WTC11 (cell line): ENCODE results near the gene ITCH. TPM values are rescaled to one million over a fixed set of nuclear protein-coding genes. Genes with fewer than 3 reads are reported as not detected.

Source experiments
- ATAC-seq: fragments of 200-7000 bp; cut with Tn5 transposase; 2 replicates; pipeline ENCODE4 v1.10.0; 2021; ENCODE audit warnings: mild to moderate bottlenecking, moderate library complexity
- CTCF ChIA-PET: fragments of 300-600 bp; sonication (Branson Sonifier 250); formaldehyde crosslinking; loops from one replicate; lab custom pipeline; 2021; ENCODE audit warnings: antibody characterized with exemption; lab: Charles Lee
- POLR2A ChIA-PET: fragments of 350-600 bp; sonication (Branson Sonifier 250); formaldehyde crosslinking; loops from one replicate; lab custom pipeline; 2021; ENCODE audit warnings: antibody characterized with exemption; lab: Charles Lee
- DNase-seq: peaks from one replicate; pipeline ENCODE4 v3.0.0; 2021; ENCODE audit warnings: low spot score
- H3K27ac Mint-ChIP-seq: 2 replicates; pipeline ENCODE4 v1.8.0; 2021; ENCODE audit warnings: mixed read lengths
- H3K27me3 Mint-ChIP-seq: 2 replicates; pipeline ENCODE4 v1.8.0; 2021; ENCODE audit warnings: low read depth, mild to moderate bottlenecking, moderate library complexity, mixed read lengths
- H3K36me3 Mint-ChIP-seq: 2 replicates; pipeline ENCODE4 v1.8.0; 2021; ENCODE audit warnings: mixed read lengths
- H3K4me1 Mint-ChIP-seq: 2 replicates; pipeline ENCODE4 v1.8.0; 2022; ENCODE audit warnings: mixed read lengths
- H3K4me3 Mint-ChIP-seq: 2 replicates; pipeline ENCODE4 v1.8.0; 2021; ENCODE audit warnings: mild to moderate bottlenecking, moderate library complexity, mixed read lengths
- H3K9me3 Mint-ChIP-seq: 2 replicates; pipeline ENCODE4 v1.8.0; 2021; ENCODE audit warnings: mixed read lengths
- CBFB ChIP-seq: sonication (generic); formaldehyde crosslinking; IDR thresholded peaks from 2 replicates; pipeline ENCODE4 v1.8.1; 2022; ENCODE audit warnings: mild to moderate bottlenecking, low read depth, missing genetic modification reagents
- FOXP1 ChIP-seq: sonication (generic); formaldehyde crosslinking; IDR thresholded peaks from 2 replicates; pipeline ENCODE4 v1.8.0; 2022; ENCODE audit warnings: missing genetic modification reagents, mild to moderate bottlenecking, moderate library complexity, borderline replicate concordance
- IRF2 ChIP-seq: sonication (generic); formaldehyde crosslinking; IDR thresholded peaks from 2 replicates; pipeline ENCODE4 v1.8.0; 2022; ENCODE audit warnings: low read depth, missing genetic modification reagents, borderline replicate concordance
- JAZF1 ChIP-seq: fragments of 250-450 bp; sonication (Bioruptor Pico); IDR thresholded peaks from 2 replicates; pipeline ENCODE4 v1.9.0; 2021; ENCODE audit warnings: moderate library complexity, mild to moderate bottlenecking, inconsistent platforms
- MXD4 ChIP-seq: fragments of 250-450 bp; sonication (Bioruptor Pico); IDR thresholded peaks from 2 replicates; pipeline ENCODE4 v1.8.0; 2021; ENCODE audit warnings: mild to moderate bottlenecking, moderate library complexity, borderline replicate concordance
- SP1 ChIP-seq: sonication (generic); formaldehyde crosslinking; conservative IDR thresholded peaks from 2 replicates; pipeline ENCODE4 v1.8.1; 2022; ENCODE audit warnings: missing genetic modification reagents
- ZNF121 ChIP-seq: sonication (generic); formaldehyde crosslinking; IDR thresholded peaks from 2 replicates; pipeline ENCODE4 v1.8.0; 2023; ENCODE audit warnings: missing genetic modification reagents
- ZNF671 ChIP-seq: fragments of 250-450 bp; sonication (Bioruptor Pico); IDR thresholded peaks from 2 replicates; pipeline ENCODE4 v1.8.0; 2021; ENCODE audit warnings: mild to moderate bottlenecking
- total RNA-seq: library from RNA; stranded (reverse); gene quantifications from 3 replicates; pipeline ENCODE4 v1.2.3, GENCODE V29; 2021
- TF ChIP-seq, protein P1 (sequence below): sonication (generic); formaldehyde crosslinking; IDR thresholded peaks from 2 replicates; pipeline ENCODE4 v1.8.0; 2022; ENCODE audit warnings: mild to moderate bottlenecking, missing genetic modification reagents
- TF ChIP-seq, protein P2 (sequence below): sonication (generic); formaldehyde crosslinking; IDR thresholded peaks from 2 replicates; pipeline ENCODE4 v1.8.1; 2022; ENCODE audit warnings: low read depth, mild to moderate bottlenecking, moderate library complexity, missing genetic modification reagents, borderline replicate concordance
- TF ChIP-seq, protein P3 (sequence below): fragments of 250-450 bp; sonication (Bioruptor Pico); IDR thresholded peaks from 2 replicates; pipeline ENCODE4 v2.1.2; 2022; ENCODE audit warnings: mild to moderate bottlenecking, moderate library complexity
- TF ChIP-seq, protein P4 (sequence below): sonication (generic); formaldehyde crosslinking; IDR thresholded peaks from 2 replicates; pipeline ENCODE4 v1.8.1; 2023; ENCODE audit warnings: mild to moderate bottlenecking, missing genetic modification reagents, moderate library complexity
- TF ChIP-seq, protein P5 (sequence below): sonication (generic); formaldehyde crosslinking; IDR thresholded peaks from 2 replicates; pipeline ENCODE4 v1.8.0; 2023; ENCODE audit warnings: missing genetic modification reagents, mild to moderate bottlenecking, borderline replicate concordance
- TF ChIP-seq, protein P6 (sequence below): sonication (generic); formaldehyde crosslinking; conservative IDR thresholded peaks from 2 replicates; pipeline ENCODE4 v1.8.1; 2023; ENCODE audit warnings: mild to moderate bottlenecking, low read depth, missing genetic modification reagents, moderate library complexity
- TF ChIP-seq, protein P7 (sequence below): sonication (generic); formaldehyde crosslinking; IDR thresholded peaks from 2 replicates; pipeline ENCODE4 v1.8.1; 2023; ENCODE audit warnings: mild to moderate bottlenecking, moderate library complexity, missing genetic modification reagents
- TF ChIP-seq, protein P8 (sequence below): sonication (generic); formaldehyde crosslinking; IDR thresholded peaks from 2 replicates; pipeline ENCODE4 v1.8.1; 2023; ENCODE audit warnings: mild to moderate bottlenecking, missing genetic modification reagents, moderate library complexity
- TF ChIP-seq, protein P9 (sequence below): fragments of 250-450 bp; sonication (Bioruptor Pico); IDR thresholded peaks from 2 replicates; pipeline ENCODE4 v1.8.0; 2021; ENCODE audit warnings: mild to moderate bottlenecking

ITCH gene
- total RNA-seq, 1 experiment from 2014 or later = 35.8 TPM

DNA sequence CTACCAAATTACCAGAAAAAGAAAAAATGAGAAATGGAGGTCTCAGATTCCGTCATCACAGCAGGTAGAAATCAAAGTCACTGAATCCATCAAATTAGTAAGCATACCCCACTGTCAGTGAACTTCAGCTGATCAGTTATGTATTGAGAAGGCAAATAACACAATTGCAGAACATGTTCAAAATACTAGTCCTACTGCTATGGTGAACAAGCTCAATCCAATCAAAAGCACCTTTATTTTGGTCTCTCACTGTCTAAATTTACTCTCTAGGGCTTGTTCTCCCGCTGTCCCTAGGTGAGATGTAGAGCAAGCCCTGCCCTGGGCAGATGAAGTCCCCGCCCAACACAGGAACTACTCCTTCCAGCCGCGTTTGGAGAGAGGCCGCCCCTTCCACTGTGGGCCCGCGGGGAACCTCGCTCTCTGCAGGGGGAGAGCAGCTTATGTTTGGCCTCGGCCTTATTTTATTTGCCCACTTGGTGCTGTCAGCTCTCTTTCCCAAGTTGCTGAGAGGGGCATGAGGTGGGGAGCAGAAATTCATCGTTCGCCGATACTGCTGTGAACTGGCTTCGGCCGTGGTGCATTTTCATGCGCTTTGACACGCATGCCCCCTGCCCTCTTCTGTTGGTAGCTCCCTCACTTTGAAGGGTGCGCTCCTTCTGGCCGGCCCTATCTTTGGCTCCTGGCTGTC, 181.2 kb downstream of the ITCH start:
- ChIA-PET CTCF (interaction anchor here (1.0 to 2.6 kb wide), 17 partner anchors 9 to 353 kb away, joined by 3 to 17 read pairs (median 6); partner anchors contain the start of genes AHCY, DYNLRB1, MAP1LC3A and PIGU), POLR2A (interaction anchor here (0.5 to 1.5 kb wide), 4 partner anchors 14 to 181 kb away, joined by 3 to 6 read pairs (median 4); partner anchors contain the start of genes ITCH and MAP1LC3A)
- DNase-seq (peak; percentile 48), ATAC-seq (peak; percentile 89)
- Mint-ChIP-seq H3K4me1 (peaks cover 13% of the 10 kb centered on the region), H3K27ac (no peak overlapping the region; the same call in 1 of the 2 replicates), H3K36me3 (peaks cover 13% of the 10 kb centered on the region), H3K9me3 (no peaks in the 10 kb centered on the region), H3K27me3 (0 out of 2 replicates have a peak, but pooled peaks cover 3% of the 10 kb centered on the region), H3K4me3 (peak overlapping the region; percentile 56)
- TF ChIP-seq, protein P1, sequence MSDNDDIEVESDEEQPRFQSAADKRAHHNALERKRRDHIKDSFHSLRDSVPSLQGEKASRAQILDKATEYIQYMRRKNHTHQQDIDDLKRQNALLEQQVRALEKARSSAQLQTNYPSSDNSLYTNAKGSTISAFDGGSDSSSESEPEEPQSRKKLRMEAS (CRISPR knock-in tag) = no peak; the same call in 1 of the 2 replicates
- TF ChIP-seq, protein P2, sequence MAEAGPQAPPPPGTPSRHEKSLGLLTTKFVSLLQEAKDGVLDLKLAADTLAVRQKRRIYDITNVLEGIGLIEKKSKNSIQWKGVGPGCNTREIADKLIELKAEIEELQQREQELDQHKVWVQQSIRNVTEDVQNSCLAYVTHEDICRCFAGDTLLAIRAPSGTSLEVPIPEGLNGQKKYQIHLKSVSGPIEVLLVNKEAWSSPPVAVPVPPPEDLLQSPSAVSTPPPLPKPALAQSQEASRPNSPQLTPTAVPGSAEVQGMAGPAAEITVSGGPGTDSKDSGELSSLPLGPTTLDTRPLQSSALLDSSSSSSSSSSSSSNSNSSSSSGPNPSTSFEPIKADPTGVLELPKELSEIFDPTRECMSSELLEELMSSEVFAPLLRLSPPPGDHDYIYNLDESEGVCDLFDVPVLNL = no peak
- no peak for TF ChIP-seq FOXP1 (CRISPR knock-in tag)
- no peak for TF ChIP-seq ZNF121 (CRISPR knock-in tag)
- TF ChIP-seq, protein P3, sequence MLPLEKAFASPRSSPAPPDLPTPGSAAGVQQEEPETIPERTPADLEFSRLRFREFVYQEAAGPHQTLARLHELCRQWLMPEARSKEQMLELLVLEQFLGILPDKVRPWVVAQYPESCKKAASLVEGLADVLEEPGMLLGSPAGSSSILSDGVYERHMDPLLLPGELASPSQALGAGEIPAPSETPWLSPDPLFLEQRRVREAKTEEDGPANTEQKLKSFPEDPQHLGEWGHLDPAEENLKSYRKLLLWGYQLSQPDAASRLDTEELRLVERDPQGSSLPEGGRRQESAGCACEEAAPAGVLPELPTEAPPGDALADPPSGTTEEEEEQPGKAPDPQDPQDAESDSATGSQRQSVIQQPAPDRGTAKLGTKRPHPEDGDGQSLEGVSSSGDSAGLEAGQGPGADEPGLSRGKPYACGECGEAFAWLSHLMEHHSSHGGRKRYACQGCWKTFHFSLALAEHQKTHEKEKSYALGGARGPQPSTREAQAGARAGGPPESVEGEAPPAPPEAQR (CRISPR knock-in tag) = no peak
- TF ChIP-seq, protein P4, sequence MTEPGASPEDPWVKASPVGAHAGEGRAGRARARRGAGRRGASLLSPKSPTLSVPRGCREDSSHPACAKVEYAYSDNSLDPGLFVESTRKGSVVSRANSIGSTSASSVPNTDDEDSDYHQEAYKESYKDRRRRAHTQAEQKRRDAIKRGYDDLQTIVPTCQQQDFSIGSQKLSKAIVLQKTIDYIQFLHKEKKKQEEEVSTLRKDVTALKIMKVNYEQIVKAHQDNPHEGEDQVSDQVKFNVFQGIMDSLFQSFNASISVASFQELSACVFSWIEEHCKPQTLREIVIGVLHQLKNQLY = no peak
- no peak for TF ChIP-seq MXD4
- no peak for TF ChIP-seq SP1
- TF ChIP-seq, protein P5, sequence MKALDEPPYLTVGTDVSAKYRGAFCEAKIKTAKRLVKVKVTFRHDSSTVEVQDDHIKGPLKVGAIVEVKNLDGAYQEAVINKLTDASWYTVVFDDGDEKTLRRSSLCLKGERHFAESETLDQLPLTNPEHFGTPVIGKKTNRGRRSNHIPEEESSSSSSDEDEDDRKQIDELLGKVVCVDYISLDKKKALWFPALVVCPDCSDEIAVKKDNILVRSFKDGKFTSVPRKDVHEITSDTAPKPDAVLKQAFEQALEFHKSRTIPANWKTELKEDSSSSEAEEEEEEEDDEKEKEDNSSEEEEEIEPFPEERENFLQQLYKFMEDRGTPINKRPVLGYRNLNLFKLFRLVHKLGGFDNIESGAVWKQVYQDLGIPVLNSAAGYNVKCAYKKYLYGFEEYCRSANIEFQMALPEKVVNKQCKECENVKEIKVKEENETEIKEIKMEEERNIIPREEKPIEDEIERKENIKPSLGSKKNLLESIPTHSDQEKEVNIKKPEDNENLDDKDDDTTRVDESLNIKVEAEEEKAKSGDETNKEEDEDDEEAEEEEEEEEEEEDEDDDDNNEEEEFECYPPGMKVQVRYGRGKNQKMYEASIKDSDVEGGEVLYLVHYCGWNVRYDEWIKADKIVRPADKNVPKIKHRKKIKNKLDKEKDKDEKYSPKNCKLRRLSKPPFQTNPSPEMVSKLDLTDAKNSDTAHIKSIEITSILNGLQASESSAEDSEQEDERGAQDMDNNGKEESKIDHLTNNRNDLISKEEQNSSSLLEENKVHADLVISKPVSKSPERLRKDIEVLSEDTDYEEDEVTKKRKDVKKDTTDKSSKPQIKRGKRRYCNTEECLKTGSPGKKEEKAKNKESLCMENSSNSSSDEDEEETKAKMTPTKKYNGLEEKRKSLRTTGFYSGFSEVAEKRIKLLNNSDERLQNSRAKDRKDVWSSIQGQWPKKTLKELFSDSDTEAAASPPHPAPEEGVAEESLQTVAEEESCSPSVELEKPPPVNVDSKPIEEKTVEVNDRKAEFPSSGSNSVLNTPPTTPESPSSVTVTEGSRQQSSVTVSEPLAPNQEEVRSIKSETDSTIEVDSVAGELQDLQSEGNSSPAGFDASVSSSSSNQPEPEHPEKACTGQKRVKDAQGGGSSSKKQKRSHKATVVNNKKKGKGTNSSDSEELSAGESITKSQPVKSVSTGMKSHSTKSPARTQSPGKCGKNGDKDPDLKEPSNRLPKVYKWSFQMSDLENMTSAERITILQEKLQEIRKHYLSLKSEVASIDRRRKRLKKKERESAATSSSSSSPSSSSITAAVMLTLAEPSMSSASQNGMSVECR (CRISPR knock-in tag) = no peak
- TF ChIP-seq JAZF1 (CRISPR knock-in tag) = no peak

DNA sequence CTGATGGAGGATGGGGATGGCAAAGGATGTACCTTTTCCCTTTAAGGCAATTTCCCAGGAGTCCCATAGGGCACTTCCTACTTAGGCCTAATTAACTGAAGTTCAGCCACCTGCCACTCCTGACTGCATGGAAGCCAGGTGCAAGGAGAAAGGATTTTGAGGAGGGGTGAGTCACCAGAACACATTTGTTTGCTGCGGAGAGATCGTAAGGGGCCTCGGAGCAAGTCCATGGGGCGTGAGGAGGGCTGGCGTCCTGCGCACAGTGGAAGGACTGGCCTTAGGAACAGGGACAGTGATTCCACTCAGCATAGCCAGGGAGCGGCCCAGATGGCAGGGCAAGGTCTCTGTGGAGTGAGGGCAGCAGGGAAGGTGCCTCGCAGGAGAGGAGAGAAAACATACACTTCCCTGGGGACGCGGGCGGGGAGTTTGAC, 183.7 kb downstream of the ITCH start:
- DNase-seq (no peak), ATAC-seq (no peak)
- H3K4me3 Mint-ChIP-seq = no peak overlapping the region
- H3K27ac Mint-ChIP-seq = no peak overlapping the region
- no peaks in the 10 kb centered on the region for H3K9me3 Mint-ChIP-seq
- ChIA-PET CTCF (no interaction called here), POLR2A (no interaction called here)
- H3K36me3 Mint-ChIP-seq = no peaks in the 10 kb centered on the region
- H3K4me1 Mint-ChIP-seq = peaks cover 20% of the 10 kb centered on the region
- 0 out of 2 replicates have a peak, but pooled peaks cover 3% of the 10 kb centered on the region for H3K27me3 Mint-ChIP-seq
- TF ChIP-seq, protein P6, sequence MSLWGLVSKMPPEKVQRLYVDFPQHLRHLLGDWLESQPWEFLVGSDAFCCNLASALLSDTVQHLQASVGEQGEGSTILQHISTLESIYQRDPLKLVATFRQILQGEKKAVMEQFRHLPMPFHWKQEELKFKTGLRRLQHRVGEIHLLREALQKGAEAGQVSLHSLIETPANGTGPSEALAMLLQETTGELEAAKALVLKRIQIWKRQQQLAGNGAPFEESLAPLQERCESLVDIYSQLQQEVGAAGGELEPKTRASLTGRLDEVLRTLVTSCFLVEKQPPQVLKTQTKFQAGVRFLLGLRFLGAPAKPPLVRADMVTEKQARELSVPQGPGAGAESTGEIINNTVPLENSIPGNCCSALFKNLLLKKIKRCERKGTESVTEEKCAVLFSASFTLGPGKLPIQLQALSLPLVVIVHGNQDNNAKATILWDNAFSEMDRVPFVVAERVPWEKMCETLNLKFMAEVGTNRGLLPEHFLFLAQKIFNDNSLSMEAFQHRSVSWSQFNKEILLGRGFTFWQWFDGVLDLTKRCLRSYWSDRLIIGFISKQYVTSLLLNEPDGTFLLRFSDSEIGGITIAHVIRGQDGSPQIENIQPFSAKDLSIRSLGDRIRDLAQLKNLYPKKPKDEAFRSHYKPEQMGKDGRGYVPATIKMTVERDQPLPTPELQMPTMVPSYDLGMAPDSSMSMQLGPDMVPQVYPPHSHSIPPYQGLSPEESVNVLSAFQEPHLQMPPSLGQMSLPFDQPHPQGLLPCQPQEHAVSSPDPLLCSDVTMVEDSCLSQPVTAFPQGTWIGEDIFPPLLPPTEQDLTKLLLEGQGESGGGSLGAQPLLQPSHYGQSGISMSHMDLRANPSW (CRISPR knock-in tag) = no peak
- TF ChIP-seq ZNF671 (CRISPR knock-in tag) (no peak), CBFB (CRISPR knock-in tag) (no peak), IRF2 (no peak)
- TF ChIP-seq, protein P7, sequence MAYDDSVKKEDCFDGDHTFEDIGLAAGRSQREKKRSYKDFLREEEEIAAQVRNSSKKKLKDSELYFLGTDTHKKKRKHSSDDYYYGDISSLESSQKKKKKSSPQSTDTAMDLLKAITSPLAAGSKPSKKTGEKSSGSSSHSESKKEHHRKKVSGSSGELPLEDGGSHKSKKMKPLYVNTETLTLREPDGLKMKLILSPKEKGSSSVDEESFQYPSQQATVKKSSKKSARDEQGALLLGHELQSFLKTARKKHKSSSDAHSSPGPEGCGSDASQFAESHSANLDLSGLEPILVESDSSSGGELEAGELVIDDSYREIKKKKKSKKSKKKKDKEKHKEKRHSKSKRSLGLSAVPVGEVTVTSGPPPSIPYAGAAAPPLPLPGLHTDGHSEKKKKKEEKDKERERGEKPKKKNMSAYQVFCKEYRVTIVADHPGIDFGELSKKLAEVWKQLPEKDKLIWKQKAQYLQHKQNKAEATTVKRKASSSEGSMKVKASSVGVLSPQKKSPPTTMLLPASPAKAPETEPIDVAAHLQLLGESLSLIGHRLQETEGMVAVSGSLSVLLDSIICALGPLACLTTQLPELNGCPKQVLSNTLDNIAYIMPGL (CRISPR knock-in tag) = no peak
- TF ChIP-seq, protein P8, sequence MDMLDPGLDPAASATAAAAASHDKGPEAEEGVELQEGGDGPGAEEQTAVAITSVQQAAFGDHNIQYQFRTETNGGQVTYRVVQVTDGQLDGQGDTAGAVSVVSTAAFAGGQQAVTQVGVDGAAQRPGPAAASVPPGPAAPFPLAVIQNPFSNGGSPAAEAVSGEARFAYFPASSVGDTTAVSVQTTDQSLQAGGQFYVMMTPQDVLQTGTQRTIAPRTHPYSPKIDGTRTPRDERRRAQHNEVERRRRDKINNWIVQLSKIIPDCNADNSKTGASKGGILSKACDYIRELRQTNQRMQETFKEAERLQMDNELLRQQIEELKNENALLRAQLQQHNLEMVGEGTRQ (CRISPR knock-in tag) = no peak
- TF ChIP-seq, protein P1 (CRISPR knock-in tag) = no peak
- TF ChIP-seq, protein P9, sequence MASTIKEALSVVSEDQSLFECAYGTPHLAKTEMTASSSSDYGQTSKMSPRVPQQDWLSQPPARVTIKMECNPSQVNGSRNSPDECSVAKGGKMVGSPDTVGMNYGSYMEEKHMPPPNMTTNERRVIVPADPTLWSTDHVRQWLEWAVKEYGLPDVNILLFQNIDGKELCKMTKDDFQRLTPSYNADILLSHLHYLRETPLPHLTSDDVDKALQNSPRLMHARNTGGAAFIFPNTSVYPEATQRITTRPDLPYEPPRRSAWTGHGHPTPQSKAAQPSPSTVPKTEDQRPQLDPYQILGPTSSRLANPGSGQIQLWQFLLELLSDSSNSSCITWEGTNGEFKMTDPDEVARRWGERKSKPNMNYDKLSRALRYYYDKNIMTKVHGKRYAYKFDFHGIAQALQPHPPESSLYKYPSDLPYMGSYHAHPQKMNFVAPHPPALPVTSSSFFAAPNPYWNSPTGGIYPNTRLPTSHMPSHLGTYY (CRISPR knock-in tag) = no peak
